DOHH2 (cell line): ENCODE measurements around the gene RAMP1.

Experiments
- CTCF ChIP-seq: fragments of 200-600 bp; sonication (generic); IDR thresholded peaks from one replicate; pipeline ENCODE4 v1.5.1; 2014; ENCODE audit warnings: antibody characterized with exemption, mild to moderate bottlenecking, low read depth, low read length; ENCODE audit not compliant: poor library complexity, severe bottlenecking
- EZH2phosphoT487 ChIP-seq: fragments of 200-600 bp; sonication (generic); IDR thresholded peaks from 2 replicates; pipeline ENCODE4 v1.6.1; 2017; ENCODE audit warnings: borderline replicate concordance, mild to moderate bottlenecking, antibody characterized with exemption, low read length, moderate library complexity, mixed read lengths

DNA sequence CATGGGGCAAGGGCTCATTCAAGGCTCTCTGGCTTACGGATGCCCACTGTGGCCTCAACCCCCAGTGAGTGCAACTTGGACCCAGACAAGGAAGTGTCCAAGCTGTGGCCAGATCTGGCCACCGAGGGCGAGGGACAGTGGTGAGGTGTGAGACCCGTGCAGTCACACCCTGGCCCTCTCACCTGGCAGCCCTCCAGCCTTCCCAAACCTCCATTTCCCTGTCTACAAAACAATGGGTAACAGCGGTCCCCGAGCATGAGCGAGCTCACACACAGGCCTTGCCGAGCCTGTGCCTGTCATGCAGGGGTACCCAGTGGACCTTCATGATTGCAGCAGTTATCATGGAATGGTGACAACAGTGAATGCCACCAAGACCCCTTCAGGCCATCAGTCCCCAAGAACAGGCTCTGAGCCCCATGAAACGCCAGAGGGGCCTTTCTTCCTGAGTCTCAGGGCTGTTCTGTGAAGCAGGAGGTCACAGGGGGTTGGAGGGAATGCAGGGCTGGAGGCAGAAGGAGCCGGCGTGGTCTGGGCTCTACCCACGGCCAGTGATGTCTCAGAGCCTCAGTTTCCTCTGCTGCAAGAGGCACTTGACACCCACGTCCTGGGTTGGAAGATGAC, 49.8 kb downstream of the RAMP1 start:
- no peak for TF ChIP-seq CTCF
- TF ChIP-seq EZH2phosphoT487 = no peak
